AG04449 (cell line): Measurements from ENCODE around the gene HLA-DOA.

Experiments
- CTCF ChIA-PET: fragments of 350-600 bp; formaldehyde crosslinking; extraction: SDS; loops from one replicate; lab custom pipeline; 2021; ENCODE audit warnings: antibody characterized with exemption; lab: Yijun Ruan, JAX
- POLR2A ChIA-PET: fragments of 400-600, 350-600 bp; formaldehyde crosslinking; extraction: SDS; loops from one replicate; lab custom pipeline; 2020; ENCODE audit warnings: antibody characterized with exemption, inconsistent platforms; lab: Yijun Ruan, JAX
- DNase-seq: peaks from one replicate; pipeline ENCODE4 v3.0.0-alpha.2; 2010; ENCODE audit warnings: low read depth, low spot score
- H3K4me3 ChIP-seq: 2 replicates; pipeline ENCODE4 v1.5.1; 2011; ENCODE audit warnings: low read depth, mild to moderate bottlenecking, control low read depth, low read length
- TF ChIP-seq, protein P1 (sequence below): IDR thresholded peaks from one replicate; pipeline ENCODE4 v1.5.1; 2011; ENCODE audit warnings: mild to moderate bottlenecking, moderate library complexity, low read length, control low read depth, inconsistent platforms; ENCODE audit not compliant: insufficient read depth; ENCODE audit errors: missing control alignments

The HLA-DOA gene

DNA sequence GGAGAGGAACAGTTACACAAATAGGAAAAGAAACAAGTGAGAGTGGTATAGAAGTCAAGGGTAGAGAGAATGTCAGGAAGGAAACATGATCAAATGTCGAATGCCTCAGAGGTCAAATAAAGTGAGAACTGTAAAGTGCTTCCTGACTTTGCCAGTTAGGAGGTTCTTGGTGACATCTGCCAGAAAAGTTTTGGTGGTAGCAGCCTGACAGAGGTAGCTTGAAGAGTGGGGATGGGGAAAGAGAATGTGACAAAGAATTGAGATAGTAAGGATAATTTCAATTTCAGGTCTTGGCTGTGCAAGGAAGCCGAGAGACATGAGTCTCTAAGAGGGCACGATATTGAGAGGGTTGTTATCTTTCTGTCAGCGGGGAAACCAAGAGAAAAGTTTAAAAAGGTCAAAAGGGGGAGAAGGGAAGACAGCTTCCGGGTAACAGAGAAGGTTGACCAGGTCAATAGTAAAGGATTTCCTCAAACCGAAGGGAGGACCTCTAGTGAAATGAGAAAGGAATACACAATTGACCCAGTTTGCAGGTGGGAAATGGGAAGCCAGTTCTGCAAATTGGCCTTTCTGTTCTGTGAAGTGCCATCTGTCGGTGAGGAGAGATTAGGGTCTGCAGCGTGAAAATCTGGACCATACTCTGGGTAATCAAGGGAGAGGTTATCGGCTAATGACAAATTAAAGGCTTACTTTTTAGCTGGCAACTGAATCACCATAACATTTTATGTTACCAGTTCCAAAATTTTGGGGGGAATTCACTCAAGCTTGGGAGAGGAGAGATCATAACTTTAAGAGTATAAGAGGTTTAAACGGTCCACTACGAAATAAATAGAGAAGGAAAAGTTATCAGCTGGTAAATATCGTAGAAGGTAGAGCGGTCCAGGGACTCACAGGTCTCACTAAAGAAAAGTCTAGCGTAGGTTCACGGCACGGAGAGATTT is 42.0 kb downstream of the HLA-DOA start:
- no peak for DNase-seq
- POLR2A ChIA-PET: interaction anchor here (0.8 to 1.5 kb wide), 3 partner anchors 9 to 114 kb away, joined by 3 to 4 read pairs (median 3); partner anchors contain the start of gene TAP1
- CTCF ChIA-PET: interaction anchor here (0.8 to 13.0 kb wide), 11 partner anchors 9 to 129 kb away, joined by 3 to 182 read pairs (median 7); partner anchors contain the start of genes HLA-DMA, HLA-DMB and TAP2
- TF ChIP-seq, protein P1, sequence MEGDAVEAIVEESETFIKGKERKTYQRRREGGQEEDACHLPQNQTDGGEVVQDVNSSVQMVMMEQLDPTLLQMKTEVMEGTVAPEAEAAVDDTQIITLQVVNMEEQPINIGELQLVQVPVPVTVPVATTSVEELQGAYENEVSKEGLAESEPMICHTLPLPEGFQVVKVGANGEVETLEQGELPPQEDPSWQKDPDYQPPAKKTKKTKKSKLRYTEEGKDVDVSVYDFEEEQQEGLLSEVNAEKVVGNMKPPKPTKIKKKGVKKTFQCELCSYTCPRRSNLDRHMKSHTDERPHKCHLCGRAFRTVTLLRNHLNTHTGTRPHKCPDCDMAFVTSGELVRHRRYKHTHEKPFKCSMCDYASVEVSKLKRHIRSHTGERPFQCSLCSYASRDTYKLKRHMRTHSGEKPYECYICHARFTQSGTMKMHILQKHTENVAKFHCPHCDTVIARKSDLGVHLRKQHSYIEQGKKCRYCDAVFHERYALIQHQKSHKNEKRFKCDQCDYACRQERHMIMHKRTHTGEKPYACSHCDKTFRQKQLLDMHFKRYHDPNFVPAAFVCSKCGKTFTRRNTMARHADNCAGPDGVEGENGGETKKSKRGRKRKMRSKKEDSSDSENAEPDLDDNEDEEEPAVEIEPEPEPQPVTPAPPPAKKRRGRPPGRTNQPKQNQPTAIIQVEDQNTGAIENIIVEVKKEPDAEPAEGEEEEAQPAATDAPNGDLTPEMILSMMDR: peak; percentile 48
- peak overlapping the region; percentile 81 for H3K4me3 ChIP-seq

DNA sequence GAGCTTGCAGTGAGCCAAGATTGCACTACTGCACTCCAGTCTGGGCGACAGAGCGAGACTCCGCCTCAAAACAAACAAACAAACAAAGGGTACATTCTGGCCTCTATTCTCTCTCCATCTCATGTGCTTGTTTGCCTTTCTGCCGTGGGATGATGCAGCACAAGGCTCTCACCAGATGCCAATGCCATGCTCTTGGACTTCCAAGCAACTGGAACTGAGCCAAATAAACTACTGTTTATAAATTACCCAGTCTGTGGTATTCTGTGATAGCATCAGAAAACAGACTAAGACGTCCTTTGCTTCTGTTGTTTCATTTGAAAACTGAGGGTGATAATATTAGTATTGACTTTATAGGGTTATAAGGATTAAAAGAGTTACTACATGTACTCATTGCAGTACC is 44.6 kb downstream of the HLA-DOA start:
- no peak overlapping the region for H3K4me3 ChIP-seq
- CTCF ChIA-PET: interaction anchor here (1.3 to 13.0 kb wide), 9 partner anchors 10 to 97 kb away, joined by 3 to 182 read pairs (median 13); partner anchors contain the start of genes HLA-DMA and HLA-DMB
- TF ChIP-seq, protein P1: no peak
- no peak for DNase-seq
- POLR2A ChIA-PET: no interaction called here

DNA sequence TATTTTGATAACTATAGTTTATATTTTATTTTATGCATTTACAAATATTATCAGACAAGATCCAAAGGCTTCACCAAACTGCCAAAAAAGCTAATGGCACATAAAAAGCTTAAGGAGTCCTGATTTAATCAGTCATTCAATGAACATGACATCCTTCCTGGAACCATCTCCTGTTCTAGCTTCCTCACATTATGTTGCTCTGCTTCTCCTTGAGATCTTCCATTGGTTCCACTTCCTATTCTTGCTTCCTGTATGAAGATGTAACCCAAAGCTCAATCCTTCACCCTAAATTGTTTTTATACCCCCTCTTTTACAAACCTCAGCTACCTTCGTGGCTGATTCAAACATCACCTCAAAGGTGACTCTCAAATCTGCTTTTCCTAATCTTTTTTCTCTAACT is 45.5 kb downstream of the HLA-DOA start:
- TF ChIP-seq, protein P1: no peak
- POLR2A ChIA-PET: interaction anchor here (2.0 kb wide), 1 partner anchor 8 kb away, joined by 8 read pairs; no protein-coding TSS in a partner anchor
- CTCF ChIA-PET: interaction anchor here (1.1 to 3.9 kb wide), 9 partner anchors 9 to 103 kb away, joined by 3 to 59 read pairs (median 6); partner anchors contain the start of gene HLA-DMA
- no peak for DNase-seq
- no peak overlapping the region for H3K4me3 ChIP-seq

DNA sequence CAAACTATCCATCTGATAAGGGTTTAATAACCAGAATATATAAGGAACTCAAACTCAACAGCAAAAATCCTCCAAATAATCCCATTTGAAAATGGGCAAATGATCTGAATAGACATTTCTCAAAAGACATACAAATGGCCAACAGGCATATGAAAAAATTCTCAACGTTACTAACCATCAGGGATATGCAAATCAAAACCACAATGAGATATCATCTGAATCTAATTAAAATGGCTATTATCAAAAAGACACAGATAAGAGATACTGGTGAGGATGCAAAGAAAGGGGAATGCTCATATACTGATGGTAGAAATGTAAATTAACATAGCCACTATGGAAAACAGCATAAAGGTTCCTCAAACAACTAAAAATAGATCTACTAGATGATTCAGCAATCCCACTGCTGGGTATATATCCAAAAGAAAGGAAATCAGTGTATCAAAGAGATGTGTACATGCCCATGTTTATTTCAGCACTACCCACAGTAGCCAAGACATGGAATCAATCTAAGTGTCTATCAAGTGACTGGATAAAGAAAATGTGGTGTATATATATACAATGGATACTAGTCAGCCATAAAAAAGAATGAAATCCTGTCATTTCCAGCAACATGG is 47.1 kb downstream of the HLA-DOA start:
- no peak overlapping the region for H3K4me3 ChIP-seq
- TF ChIP-seq, protein P1: no peak
- POLR2A ChIA-PET: interaction anchor here (0.6 to 2.0 kb wide), 2 partner anchors 9 to 17 kb away, joined by 3 to 8 read pairs; no protein-coding TSS in a partner anchor
- CTCF ChIA-PET: interaction anchor here (0.6 to 3.9 kb wide), 7 partner anchors 9 to 94 kb away, joined by 3 to 59 read pairs (median 7); partner anchors contain the start of gene HLA-DMA
- no peak for DNase-seq

DNA sequence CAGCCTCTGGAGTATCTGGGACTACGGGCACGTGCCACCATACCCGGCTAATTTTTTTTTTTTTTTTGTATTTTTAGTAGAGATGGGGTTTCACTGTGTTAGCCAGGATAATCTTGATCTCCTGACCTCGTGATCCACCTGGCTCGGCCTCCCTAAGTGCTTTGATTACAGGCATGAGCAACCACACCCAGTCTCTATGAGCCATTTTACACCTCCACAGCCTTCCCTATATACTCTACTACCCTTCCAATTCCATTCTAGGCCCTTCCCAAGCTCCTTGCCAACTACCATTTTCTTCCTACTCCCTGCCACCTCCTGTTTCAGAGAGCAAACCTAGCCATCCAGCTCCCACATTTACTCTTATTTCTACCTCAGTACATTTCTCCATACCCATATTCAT is 48.8 kb downstream of the HLA-DOA start:
- ChIA-PET POLR2A (no interaction called here), CTCF (interaction anchor here (0.7 to 1.4 kb wide), 3 partner anchors 27 to 78 kb away, joined by 3 to 4 read pairs (median 3); no protein-coding TSS in a partner anchor)
- H3K4me3 ChIP-seq: no peak overlapping the region
- TF ChIP-seq, protein P1: no peak
- no peak for DNase-seq
